ENCODE results near the gene TTLL4. TPM values are rescaled to one million over a fixed set of nuclear protein-coding genes. Genes with fewer than 3 reads are reported as not detected.

Gene TTLL4
- total RNA-seq, 2 experiments from 2014 or later = 38.2 to 68.0 TPM

DNA sequence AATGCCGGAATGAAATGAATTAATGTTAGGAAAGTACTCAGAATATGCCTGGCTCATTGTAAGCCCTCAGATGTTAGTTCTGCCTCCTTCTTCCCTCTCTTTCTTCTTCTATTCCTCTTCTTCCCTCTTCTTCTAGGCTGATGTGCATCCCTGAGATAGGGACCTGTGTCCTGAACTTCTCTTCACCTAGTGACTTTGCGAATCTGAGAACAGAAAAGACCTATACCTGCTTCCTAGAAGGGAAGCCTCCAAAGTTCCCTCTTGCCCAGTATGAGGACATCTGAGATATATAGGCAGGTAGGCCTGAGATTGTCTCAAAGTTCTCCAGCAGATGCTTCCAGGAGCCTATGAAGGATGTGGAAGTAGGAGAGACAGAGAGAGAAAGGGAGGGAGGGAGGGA is 63.2 kb downstream of the TTLL4 start:
- ChIA-PET POLR2A (no interaction called here), CTCF (ENCODE audit: unreplicated experiment) (no interaction called here)
- H3K4me3 ChIP-seq (ENCODE audit: low read depth, low read length, poor library complexity, severe bottlenecking) = no peak overlapping the region
- TF ChIP-seq CTCF (conservative IDR thresholded peaks at IDR 0.05; ENCODE audit: low read length) (no peak), EZH2phosphoT487 (IDR thresholded peaks at IDR 0.05; ENCODE audit: borderline replicate concordance, low read depth, low read length) (no peak)
- no peak for DNase-seq (ENCODE audit: low spot score)
- intact Hi-C loops (cut with micrococcal nuclease; ENCODE audit: unreplicated experiment) = no loop called here
- no peak overlapping the region for H3K27ac ChIP-seq (ENCODE audit: low read depth, low read length, poor library complexity, severe bottlenecking)
- no peak overlapping the region for H3K4me2 ChIP-seq (ENCODE audit: low read length)
- no peaks in the 10 kb centered on the region for H3K36me3 ChIP-seq (ENCODE audit: insufficient read depth, low read length)
- no peaks in the 10 kb centered on the region for H4K20me1 ChIP-seq (ENCODE audit: insufficient read depth, low read length)
- no peaks in the 10 kb centered on the region for H3K9me2 ChIP-seq (ENCODE audit: insufficient read depth, low read length)
- H3K4me1 ChIP-seq (ENCODE audit: insufficient read depth, low read length, poor library complexity, severe bottlenecking) = no peaks in the 10 kb centered on the region
- no TSS peak for BruUV-seq (replicated peaks)
- no peaks in the 10 kb centered on the region for H3K9me3 ChIP-seq (ENCODE audit: low read length)
- no peak overlapping the region for H2AFZ ChIP-seq (ENCODE audit: low read length)
- H3K79me2 ChIP-seq (ENCODE audit: insufficient read depth, low read depth, low read length) = no peaks in the 10 kb centered on the region

- Histone ChIP-seq H3K4me3 (ENCODE audit: low read depth, low read length, poor library complexity, severe bottlenecking) (no peak overlapping the region), H3K79me2 (ENCODE audit: insufficient read depth, low read depth, low read length) (no peaks in the 10 kb centered on the region), H3K4me2 (ENCODE audit: low read length) (no peak overlapping the region), H3K27ac (ENCODE audit: low read depth, low read length, poor library complexity, severe bottlenecking) (no peak overlapping the region), H3K9me2 (ENCODE audit: insufficient read depth, low read length) (no peaks in the 10 kb centered on the region), H3K9me3 (ENCODE audit: low read length) (no peaks in the 10 kb centered on the region), H2AFZ (ENCODE audit: low read length) (no peak overlapping the region), H3K36me3 (ENCODE audit: insufficient read depth, low read length) (no peaks in the 10 kb centered on the region), H3K4me1 (ENCODE audit: insufficient read depth, low read length, poor library complexity, severe bottlenecking) (no peaks in the 10 kb centered on the region), H4K20me1 (ENCODE audit: insufficient read depth, low read length) (no peaks in the 10 kb centered on the region)
- no TSS peak for BruUV-seq (replicated peaks)
- ChIA-PET POLR2A (interaction anchor here (0.6 to 1.7 kb wide), 2 partner anchors 47 to 137 kb away, joined by 3 to 5 read pairs; no protein-coding TSS in a partner anchor), CTCF (ENCODE audit: unreplicated experiment) (no interaction called here)
- TF ChIP-seq EZH2phosphoT487 (IDR thresholded peaks at IDR 0.05; ENCODE audit: borderline replicate concordance, low read depth, low read length) (no peak), CTCF (conservative IDR thresholded peaks at IDR 0.05; ENCODE audit: low read length) (no peak)
- no peak for DNase-seq (ENCODE audit: low spot score)
- intact Hi-C loops (cut with micrococcal nuclease; ENCODE audit: unreplicated experiment) = no loop called here
Observed at GRCh38 chr2:218776488-218776887, 65.9 kb downstream of the TTLL4 start.

GRCh38 chr2:218777276-218777990 is 66.8 kb downstream of the TTLL4 start:
- Histone ChIP-seq H3K79me2 (ENCODE audit: insufficient read depth, low read depth, low read length) (no peaks in the 10 kb centered on the region), H3K4me1 (ENCODE audit: insufficient read depth, low read length, poor library complexity, severe bottlenecking) (no peaks in the 10 kb centered on the region), H4K20me1 (ENCODE audit: insufficient read depth, low read length) (no peaks in the 10 kb centered on the region), H3K4me2 (ENCODE audit: low read length) (no peak overlapping the region), H2AFZ (ENCODE audit: low read length) (no peak overlapping the region), H3K36me3 (ENCODE audit: insufficient read depth, low read length) (no peaks in the 10 kb centered on the region), H3K9me3 (ENCODE audit: low read length) (no peaks in the 10 kb centered on the region), H3K9me2 (ENCODE audit: insufficient read depth, low read length) (no peaks in the 10 kb centered on the region), H3K4me3 (ENCODE audit: low read depth, low read length, poor library complexity, severe bottlenecking) (no peak overlapping the region), H3K27ac (ENCODE audit: low read depth, low read length, poor library complexity, severe bottlenecking) (no peak overlapping the region)
- intact Hi-C loops (cut with micrococcal nuclease; ENCODE audit: unreplicated experiment) = no loop called here
- no TSS peak for BruUV-seq (replicated peaks)
- DNase-seq (ENCODE audit: low spot score) = no peak
- ChIA-PET CTCF (ENCODE audit: unreplicated experiment) (no interaction called here), POLR2A (interaction anchor here (1.6 kb wide), 1 partner anchor 23 kb away, joined by 3 read pairs; no protein-coding TSS in a partner anchor)
- TF ChIP-seq CTCF (conservative IDR thresholded peaks at IDR 0.05; ENCODE audit: low read length) (no peak), EZH2phosphoT487 (IDR thresholded peaks at IDR 0.05; ENCODE audit: borderline replicate concordance, low read depth, low read length) (no peak)

Data from OCI-LY7 (cell line).